HG03159 (cell line): ENCODE data around the gene CCDC183.
"Not testable (repeated sequence)": the region's sequence is repeated elsewhere in the genome, so short reads cannot be mapped to it uniquely, and the experiment has no call there.

ENCODE experiments used
- ATAC-seq: cut with Tn5 transposase; IDR thresholded peaks from one replicate; pipeline ENCODE4 v1.9.1; 2021; ENCODE audit warnings: mild to moderate bottlenecking, moderate library complexity; ENCODE audit not compliant: unreplicated experiment

The CCDC183 gene

GRCh38 chr9:136823136-136824046, 27.3 kb downstream of the CCDC183 start:
- ATAC-seq: no peak

GRCh38 chr9:136824496-136825225, 28.5 kb downstream of the CCDC183 start:
- no peak for ATAC-seq

- ATAC-seq: no peak
These were observed 29.4 kb downstream of the CCDC183 start for GRCh38 chr9:136825295-136826187.

- ATAC-seq: no peak
These were observed 30.0 kb downstream of the CCDC183 start for GRCh38 chr9:136826188-136826541.

GRCh38 chr9:136826703-136827582, 30.8 kb downstream of the CCDC183 start:
- ATAC-seq: no peak

- ATAC-seq: no peak
These were observed 31.8 kb downstream of the CCDC183 start for GRCh38 chr9:136827794-136828473.

GRCh38 chr9:136828474-136829140, 32.5 kb downstream of the CCDC183 start:
- ATAC-seq: no peak

GRCh38 chr9:136829412-136829811, 33.3 kb downstream of the CCDC183 start:
- no peak for ATAC-seq

DNA sequence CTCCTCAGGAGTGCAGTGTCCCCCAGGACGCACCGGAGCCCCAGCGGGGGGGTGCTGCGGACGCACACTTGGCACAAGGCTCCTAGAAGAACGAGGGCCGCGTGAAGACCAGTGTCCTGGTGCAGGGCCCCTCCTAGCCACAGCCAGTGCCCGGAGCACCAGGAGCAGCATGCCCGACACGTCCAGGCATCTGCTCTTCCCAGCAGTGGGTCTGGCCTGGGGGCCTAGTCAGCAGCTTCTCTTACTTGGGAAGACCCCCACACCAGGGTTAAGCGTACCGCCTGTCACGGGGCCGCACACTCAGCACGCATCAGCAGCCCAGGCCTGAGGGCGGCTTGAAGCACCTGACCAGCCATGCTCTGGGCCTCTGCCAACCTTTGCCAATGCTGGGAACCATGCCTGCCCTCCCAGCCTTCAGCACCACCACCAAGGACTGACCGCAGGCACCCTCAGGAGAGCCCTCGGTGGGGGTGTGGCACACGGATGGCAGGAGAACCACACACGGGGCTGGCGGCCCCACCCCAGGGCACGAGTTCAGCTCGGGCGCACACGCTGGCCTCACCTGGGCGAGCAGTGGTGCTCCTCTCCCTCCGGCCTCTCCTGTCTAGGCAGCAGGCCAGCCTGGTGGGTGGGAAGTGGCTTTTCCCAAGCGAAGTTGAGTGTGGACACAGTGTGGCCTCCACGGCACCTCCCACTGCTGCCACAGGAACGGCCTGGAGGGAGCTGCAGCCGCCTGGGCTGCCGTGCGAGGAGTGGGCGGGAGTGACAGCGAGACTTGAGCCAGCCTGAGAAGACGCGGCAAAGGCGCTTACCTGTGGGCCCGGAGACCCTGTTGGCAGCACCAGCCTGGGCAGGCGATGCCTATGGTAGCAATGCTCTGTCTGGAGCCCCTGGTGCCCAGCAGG, 34.1 kb downstream of the CCDC183 start:
- no peak for ATAC-seq

DNA sequence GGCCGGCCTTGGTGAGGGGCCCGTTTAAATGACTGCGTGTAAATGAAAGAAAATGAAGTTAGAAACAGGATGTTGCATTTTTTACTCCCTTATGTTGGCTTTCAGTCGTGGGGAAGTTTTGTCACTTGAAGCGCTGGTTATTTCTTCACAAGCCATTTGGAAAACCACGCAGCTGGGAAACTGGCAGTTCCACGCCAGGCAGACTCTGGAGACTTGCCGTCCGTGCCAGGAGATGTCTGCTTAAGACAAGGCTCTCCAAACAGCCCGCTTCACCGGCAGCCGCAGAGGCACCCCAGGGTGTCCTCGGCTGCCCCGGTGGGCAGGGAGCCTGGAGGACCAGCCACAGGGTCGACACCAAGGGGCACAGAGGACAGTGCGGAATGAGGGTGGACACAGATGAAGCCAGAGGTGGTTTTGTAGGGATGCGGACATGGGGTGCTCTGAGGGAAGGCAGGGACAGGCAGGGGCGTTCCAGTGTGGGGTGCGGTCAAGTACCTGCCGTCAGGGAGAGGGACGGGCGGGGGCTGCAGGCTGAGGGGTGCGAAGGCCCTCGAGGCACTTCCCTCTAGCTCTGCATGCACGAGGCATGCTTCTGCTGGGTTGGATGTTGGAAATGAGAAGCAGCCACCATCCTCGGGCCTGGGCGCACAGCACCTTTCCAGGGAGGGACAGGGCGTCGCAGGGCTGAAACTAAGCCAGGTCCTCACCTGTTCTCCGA, 35.0 kb downstream of the CCDC183 start:
- ATAC-seq: no peak

GRCh38 chr9:136831720-136832104, 35.6 kb downstream of the CCDC183 start:
- ATAC-seq: no peak

DNA sequence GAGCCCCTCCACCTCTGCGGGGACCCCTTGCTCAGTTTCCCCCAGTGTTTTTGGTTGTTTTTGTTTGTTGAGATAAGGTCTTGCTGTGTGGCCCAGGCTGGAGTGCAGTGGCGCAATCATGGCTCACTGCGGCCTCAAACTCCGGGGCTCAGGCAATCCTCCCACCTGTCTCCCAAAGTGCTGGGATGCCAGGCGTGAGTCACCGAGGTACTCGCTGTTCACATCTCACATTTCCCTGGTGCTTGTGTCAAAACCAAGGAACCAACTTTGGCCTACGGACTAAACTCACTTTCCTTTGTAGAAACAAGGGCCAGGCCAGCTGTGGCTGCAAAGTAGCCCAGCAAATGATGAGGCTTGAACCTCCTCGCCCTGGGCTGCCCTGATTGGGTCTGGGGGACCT, 36.4 kb downstream of the CCDC183 start:
- ATAC-seq: no peak

DNA sequence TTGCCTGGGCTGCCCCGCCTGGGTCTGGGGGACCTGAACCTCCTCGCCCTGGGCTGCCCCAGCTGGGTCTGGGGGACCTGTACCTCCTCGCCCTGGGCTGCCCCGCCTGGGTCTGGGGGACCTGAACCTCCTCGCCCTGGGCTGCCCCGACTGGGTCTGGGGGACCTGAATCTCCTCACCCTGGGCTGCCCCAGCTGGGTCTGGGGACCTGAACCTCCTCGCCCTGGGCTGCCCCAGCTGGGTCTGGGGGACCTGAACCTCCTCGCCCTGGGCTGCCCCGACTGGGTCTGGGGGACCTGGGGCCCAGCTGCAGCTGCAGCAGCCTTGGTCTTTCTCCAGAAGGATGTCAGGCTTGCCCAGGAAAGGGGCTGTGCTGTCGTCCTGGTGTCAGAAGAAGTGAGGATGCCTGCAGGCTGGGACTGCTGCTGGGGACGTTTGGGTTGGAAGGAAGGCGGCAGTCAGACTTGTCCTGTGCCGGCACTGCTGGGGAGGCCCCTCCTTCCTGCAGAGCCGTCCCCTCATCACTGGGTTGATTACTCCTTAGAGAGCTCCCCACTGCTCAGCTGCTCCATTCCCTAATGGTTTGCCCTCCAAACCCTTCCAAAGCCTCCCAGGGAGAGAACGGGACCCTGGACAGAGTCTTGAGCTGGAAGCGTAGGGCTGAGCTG, 37.4 kb downstream of the CCDC183 start:
- ATAC-seq: not testable (repeated sequence)

DNA sequence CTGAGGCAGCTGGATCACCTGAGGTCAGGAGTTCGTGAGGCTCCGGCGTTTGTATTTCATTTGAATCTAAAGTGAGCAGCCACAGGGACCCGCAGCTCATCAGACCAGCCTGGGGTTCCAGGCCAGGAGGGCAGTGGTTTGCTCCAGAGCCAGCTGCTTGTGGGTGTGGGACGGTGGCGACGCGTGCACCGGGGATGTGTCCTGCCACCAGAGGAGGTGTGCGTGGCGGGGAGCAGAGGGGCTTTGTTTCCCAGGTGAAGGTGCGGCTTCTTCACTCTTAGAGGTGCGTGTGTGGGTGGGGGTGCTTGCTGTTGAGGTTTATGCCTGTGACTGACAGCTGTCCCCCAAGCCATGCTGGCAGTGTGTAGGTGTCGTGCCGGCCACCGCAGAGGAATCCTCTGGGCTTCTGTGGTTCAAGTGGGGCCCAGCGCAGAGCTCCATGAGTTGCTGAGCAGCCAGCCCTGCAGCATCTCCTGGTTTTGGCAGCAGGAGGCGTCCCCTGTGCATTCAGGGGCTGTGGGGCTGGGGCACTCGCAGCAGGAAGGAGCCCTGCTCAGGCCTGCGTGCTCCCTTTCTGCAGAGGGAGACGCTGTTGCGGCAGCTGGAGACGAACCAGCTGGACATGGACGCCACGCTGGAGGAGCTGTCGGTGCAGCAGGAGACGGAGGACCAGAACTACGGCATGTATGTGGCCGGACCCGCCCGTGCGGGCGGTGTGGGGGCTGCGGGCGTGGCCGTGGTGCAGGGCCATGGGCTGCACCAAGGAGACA, 39.2 kb downstream of the CCDC183 start:
- no peak for ATAC-seq

GRCh38 chr9:136835932-136836904, 40.1 kb downstream of the CCDC183 start:
- no peak for ATAC-seq
